Measurements from ENCODE around the gene ABHD4.
"Not testable (repeated sequence)": the region's sequence is repeated elsewhere in the genome, so short reads cannot be mapped to it uniquely, and the experiment has no call there.

The ABHD4 gene

GRCh38 chr14:22610931-22611330 lies 12.8 kb downstream of the ABHD4 start:
- FAIRE-seq: no peak
- no peak for DNase-seq (ENCODE audit: insufficient read length, low spot score)

GRCh38 chr14:22613106-22613695 lies 15.1 kb downstream of the ABHD4 start:
- no peak for TF ChIP-seq POLR2A (IDR thresholded peaks at IDR 0.05; ENCODE audit: low read depth, low read length)
- no peak for DNase-seq (ENCODE audit: insufficient read length, low spot score)
- no peak for FAIRE-seq

More at GRCh38 chr14:22610931-22611330, 12.8 kb downstream of the ABHD4 start:
- no peak for TF ChIP-seq POLR2A (IDR thresholded peaks at IDR 0.05; ENCODE audit: low read depth, low read length)

GRCh38 chr14:22613736-22614239 lies 15.7 kb downstream of the ABHD4 start:
- no peak for TF ChIP-seq POLR2A (IDR thresholded peaks at IDR 0.05; ENCODE audit: low read depth, low read length)
- FAIRE-seq: no peak
- DNase-seq (ENCODE audit: insufficient read length, low spot score): no peak

- TF ChIP-seq POLR2A (IDR thresholded peaks at IDR 0.05; ENCODE audit: low read depth, low read length): no peak
- DNase-seq (ENCODE audit: insufficient read length, low spot score) (peak; percentile 55), FAIRE-seq (peak; percentile 61)
These were observed 16.2 kb downstream of the ABHD4 start for GRCh38 chr14:22614240-22614799.

GRCh38 chr14:22615765-22616164 lies 17.7 kb downstream of the ABHD4 start:
- not testable (repeated sequence) for DNase-seq (ENCODE audit: insufficient read length, low spot score); FAIRE-seq

GRCh38 chr14:22622255-22622654 lies 24.2 kb downstream of the ABHD4 start:
- no peak for TF ChIP-seq POLR2A (IDR thresholded peaks at IDR 0.05; ENCODE audit: low read depth, low read length)
- FAIRE-seq (no peak), DNase-seq (ENCODE audit: insufficient read length, low spot score) (no peak)

GRCh38 chr14:22623047-22623446 lies 24.9 kb downstream of the ABHD4 start:
- no peak for FAIRE-seq
- no peak for DNase-seq (ENCODE audit: insufficient read length, low spot score)
- no peak for TF ChIP-seq POLR2A (IDR thresholded peaks at IDR 0.05; ENCODE audit: low read depth, low read length)

DNA sequence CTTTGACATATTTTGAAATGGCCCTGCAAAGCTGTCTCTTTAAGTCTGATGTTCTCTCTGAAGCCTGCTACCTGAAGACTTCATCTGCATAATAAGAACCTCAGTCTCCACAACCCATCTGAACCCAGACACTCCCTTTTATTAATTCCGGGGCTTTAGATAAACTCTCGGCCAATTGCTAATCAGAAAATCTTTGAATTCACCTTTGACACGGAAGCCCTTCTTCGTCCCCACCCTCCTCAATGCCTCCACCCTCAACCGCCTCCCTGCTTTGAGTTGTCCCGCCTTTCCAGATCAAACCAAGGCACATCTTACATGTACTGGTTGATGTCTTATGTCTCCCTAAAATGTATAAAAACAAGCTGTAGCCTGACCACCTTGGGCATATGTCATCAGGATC lies 28.5 kb downstream of the ABHD4 start:
- no peak for TF ChIP-seq POLR2A (IDR thresholded peaks at IDR 0.05; ENCODE audit: low read depth, low read length)
- DNase-seq (ENCODE audit: insufficient read length, low spot score) (no peak), FAIRE-seq (no peak)

DNA sequence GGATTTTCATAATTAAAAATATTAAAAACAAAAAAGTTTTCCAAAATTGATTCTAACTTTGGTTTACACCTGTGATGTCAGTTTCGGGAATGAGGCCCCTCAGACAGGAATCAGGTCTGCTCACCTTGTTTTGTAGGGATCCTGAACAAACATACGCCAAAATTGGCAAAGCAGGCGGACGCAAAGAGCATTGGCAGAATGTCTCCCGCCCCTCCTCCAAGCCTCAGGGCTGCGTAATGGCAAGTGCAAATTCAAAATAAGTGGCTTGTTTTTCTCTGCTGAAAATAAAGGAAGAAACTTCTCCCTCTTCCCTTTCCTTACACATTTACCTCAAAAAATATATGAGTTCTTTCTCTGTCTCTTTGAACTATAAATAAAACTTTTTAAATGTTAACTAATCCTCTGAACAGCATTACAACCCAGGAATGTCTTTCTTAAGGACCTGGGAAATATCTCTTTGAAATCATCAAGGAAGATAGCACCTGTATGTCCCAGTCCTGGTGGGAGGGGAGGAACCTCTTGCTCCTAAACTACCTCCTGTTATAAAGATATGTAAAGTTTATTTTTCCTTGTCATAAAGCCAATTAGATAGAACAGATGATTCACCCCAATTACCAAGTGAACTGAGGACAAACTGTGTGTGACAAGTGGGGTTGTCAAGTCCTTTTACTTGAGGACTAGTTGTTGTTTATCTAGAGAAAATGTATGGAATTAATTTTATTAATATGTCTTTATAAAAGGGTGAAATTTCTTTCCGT lies 29.6 kb downstream of the ABHD4 start:
- no peak for FAIRE-seq

GRCh38 chr14:22629361-22629760 lies 31.3 kb downstream of the ABHD4 start:
- DNase-seq (ENCODE audit: insufficient read length, low spot score) (no peak), FAIRE-seq (no peak)

More for the DNA sequence above, 29.6 kb downstream of the ABHD4 start:
- TF ChIP-seq POLR2A (IDR thresholded peaks at IDR 0.05; ENCODE audit: low read depth, low read length): no peak
- no peak for DNase-seq (ENCODE audit: insufficient read length, low spot score)

GRCh38 chr14:22630066-22630465 lies 32.0 kb downstream of the ABHD4 start:
- TF ChIP-seq POLR2A (IDR thresholded peaks at IDR 0.05; ENCODE audit: low read depth, low read length): no peak
- DNase-seq (ENCODE audit: insufficient read length, low spot score) (no peak), FAIRE-seq (no peak)

More at GRCh38 chr14:22629361-22629760, 31.3 kb downstream of the ABHD4 start:
- TF ChIP-seq POLR2A (IDR thresholded peaks at IDR 0.05; ENCODE audit: low read depth, low read length): no peak

- DNase-seq (ENCODE audit: insufficient read length, low spot score) (no peak), FAIRE-seq (no peak)
- no peak for TF ChIP-seq POLR2A (IDR thresholded peaks at IDR 0.05; ENCODE audit: low read depth, low read length)
These were observed 32.4 kb downstream of the ABHD4 start for GRCh38 chr14:22630486-22630885.

- DNase-seq (ENCODE audit: insufficient read length, low spot score): no peak
- no peak for TF ChIP-seq POLR2A (IDR thresholded peaks at IDR 0.05; ENCODE audit: low read depth, low read length)
- FAIRE-seq: no peak
These were observed 36.3 kb downstream of the ABHD4 start for GRCh38 chr14:22634233-22634900.

- not testable (repeated sequence) for DNase-seq (ENCODE audit: insufficient read length, low spot score); FAIRE-seq
These were observed 37.9 kb downstream of the ABHD4 start for GRCh38 chr14:22635980-22636379.

All from H54 (cell line).